ENCODE results near the gene ATP6V1E1.

ATP6V1E1 gene

DNA sequence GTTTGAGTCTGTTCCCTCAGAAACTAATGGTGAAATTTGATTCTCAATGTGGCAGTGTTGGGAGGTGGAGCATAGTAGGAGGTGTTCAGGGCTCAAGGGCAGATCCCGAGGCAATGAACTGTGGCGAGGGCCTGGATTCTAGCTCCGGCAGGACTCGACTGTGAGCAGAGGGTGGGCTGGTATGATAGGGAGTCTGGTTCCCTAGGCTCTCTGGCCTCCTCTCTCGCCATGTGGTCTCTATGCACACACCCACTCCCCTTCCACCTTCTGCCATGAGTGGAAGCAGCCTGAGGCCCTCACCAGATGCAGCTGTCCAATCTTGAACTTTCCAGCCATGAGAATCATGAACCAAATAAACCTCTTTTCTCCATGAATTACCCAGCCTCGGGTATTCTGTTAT, 32.3 kb downstream of the ATP6V1E1 start:
- no peak for TF ChIP-seq CTCF (IDR thresholded peaks at IDR 0.05; ENCODE audit: borderline replicate concordance, insufficient read depth, low read depth, low read length)
- H3K4me3 ChIP-seq (ENCODE audit: low read depth, low read length): no peak overlapping the region

DNA sequence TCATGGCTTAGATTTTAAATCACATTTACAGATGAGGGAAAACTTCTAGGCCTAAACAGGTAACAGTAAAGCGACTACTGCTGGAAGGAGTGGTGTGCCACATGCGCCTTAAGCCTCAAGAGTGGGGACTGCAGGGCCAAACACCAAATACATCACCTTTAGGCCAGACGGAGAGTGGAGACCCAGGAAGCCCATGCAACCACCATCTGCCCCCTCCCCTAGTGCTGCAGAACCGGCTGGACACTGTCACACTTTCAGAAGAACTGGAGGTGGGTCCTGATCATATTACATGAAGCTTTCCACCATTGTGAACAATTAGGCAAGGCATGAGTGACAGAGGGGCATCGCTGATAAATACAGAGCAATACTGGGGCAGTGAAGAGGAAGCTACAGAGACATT, 36.3 kb downstream of the ATP6V1E1 start:
- no peak for TF ChIP-seq CTCF (IDR thresholded peaks at IDR 0.05; ENCODE audit: borderline replicate concordance, insufficient read depth, low read depth, low read length)
- H3K4me3 ChIP-seq (ENCODE audit: low read depth, low read length): no peak overlapping the region

DNA sequence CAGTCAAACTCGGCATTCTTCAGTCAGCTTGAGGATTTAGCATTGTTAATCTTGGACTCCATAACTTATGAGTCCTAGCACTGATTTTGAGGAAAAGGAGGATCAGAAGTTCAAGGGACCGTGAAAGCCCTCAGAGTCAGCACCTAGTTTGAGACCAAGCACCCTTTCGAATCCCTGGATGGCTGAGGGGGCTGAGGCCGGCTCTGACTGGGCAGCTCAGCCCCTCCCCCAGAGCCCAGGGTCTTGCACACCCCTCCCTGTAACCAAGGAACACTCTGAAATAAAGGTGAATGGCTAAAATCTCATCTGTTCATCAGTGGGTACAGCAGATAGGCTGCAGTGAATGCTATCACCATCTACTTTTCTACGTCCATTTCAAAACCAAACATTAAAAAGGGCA, 38.0 kb downstream of the ATP6V1E1 start:
- TF ChIP-seq CTCF (IDR thresholded peaks at IDR 0.05; ENCODE audit: borderline replicate concordance, insufficient read depth, low read depth, low read length): no peak
- no peak overlapping the region for H3K4me3 ChIP-seq (ENCODE audit: low read depth, low read length)

DNA sequence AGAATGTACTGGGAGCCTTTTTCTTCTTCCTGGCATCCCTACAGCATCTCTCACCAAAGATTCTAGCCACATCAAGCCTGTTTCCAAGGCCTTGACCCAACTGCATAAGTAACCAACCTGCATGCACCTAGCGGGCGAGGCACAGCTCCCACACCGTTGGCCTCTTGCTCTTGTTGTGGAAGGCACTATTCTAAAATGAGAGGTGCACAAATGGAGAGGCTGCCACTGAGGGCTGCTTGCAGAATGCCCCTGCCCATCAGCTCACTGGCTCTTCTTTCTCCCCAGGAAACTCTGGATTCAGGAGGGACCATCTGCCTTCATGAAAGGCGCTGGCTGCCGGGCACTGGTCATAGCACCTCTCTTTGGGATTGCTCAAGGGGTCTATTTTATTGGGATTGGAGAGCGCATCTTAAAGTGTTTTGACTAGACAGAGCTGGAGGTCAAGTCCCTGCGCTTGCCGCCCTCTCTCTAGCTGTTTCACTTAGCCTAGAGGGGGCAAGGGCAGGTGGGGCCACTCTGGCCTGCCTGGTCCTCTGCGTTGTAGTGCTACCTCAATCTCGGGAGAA, 38.7 kb downstream of the ATP6V1E1 start:
- TF ChIP-seq CTCF (IDR thresholded peaks at IDR 0.05; ENCODE audit: borderline replicate concordance, insufficient read depth, low read depth, low read length): no peak
- H3K4me3 ChIP-seq (ENCODE audit: low read depth, low read length): no peak overlapping the region

- no peak overlapping the region for H3K4me3 ChIP-seq (ENCODE audit: low read depth, low read length)
- no peak for TF ChIP-seq CTCF (IDR thresholded peaks at IDR 0.05; ENCODE audit: borderline replicate concordance, insufficient read depth, low read depth, low read length)
Observed at GRCh38 chr22:17588606-17589005, 39.9 kb downstream of the ATP6V1E1 start.

GRCh38 chr22:17587629-17588028, 40.9 kb downstream of the ATP6V1E1 start:
- no peak for TF ChIP-seq CTCF (IDR thresholded peaks at IDR 0.05; ENCODE audit: borderline replicate concordance, insufficient read depth, low read depth, low read length)
- H3K4me3 ChIP-seq (ENCODE audit: low read depth, low read length): no peak overlapping the region

DNA sequence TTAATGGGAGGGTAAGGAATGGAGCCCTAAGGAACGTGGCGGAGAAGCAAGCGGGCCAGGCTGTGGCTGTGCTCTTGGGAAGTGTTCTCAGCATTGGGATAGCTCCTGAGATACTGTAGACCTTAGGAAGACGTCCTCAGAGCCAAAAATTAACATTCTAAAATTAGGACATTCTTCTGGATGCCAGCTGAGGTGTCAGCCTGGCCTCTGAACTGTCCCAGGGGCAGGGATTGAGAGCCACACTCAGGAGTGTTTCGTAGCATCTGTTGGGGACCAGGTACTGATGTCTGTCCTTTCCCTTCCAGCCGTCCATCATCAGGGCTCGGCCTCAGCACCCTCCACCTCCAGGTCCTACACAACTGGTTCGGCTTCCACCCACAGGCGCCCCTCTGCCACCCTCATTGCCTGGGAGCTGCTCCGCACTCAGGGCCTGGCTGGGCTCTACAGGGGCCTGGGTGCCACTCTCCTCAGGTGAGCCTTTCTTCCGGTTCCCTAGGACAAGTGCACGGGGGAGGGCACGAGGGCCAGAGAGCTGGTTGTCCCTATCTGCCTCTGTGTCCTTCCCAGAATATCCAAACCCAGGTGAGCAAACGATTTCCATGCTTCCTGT, 41.6 kb downstream of the ATP6V1E1 start:
- H3K4me3 ChIP-seq (ENCODE audit: low read depth, low read length): no peak overlapping the region
- TF ChIP-seq CTCF (IDR thresholded peaks at IDR 0.05; ENCODE audit: borderline replicate concordance, insufficient read depth, low read depth, low read length): no peak

All from GM12875 (cell line).